AG09309 (cell line): ENCODE data around the gene GPC5.

Experiments
- DNase-seq: peaks from one replicate; pipeline ENCODE4 v3.0.0-alpha.2; 2010; ENCODE audit warnings: low read depth
- H3K4me3 ChIP-seq: 2 replicates; pipeline ENCODE4 v1.5.1; 2011; ENCODE audit warnings: mild to moderate bottlenecking, low read depth, low read length, moderate library complexity; ENCODE audit not compliant: control insufficient read depth
- CTCF ChIP-seq: IDR thresholded peaks from 2 replicates; pipeline ENCODE4 v1.5.1; 2011; ENCODE audit warnings: mild to moderate bottlenecking, low read depth, low read length, inconsistent platforms; ENCODE audit not compliant: insufficient read depth, control insufficient read depth; ENCODE audit errors: missing control alignments

Gene GPC5

GRCh38 chr13:91592056-91593014 lies 193.9 kb downstream of the GPC5 start:
- H3K4me3 ChIP-seq: no peak overlapping the region
- no peak for DNase-seq
- no peak for TF ChIP-seq CTCF

GRCh38 chr13:91593456-91593855 lies 195.0 kb downstream of the GPC5 start:
- no peak for DNase-seq
- no peak for TF ChIP-seq CTCF
- H3K4me3 ChIP-seq: no peak overlapping the region

GRCh38 chr13:91594061-91594460 lies 195.6 kb downstream of the GPC5 start:
- no peak for TF ChIP-seq CTCF
- DNase-seq: no peak
- H3K4me3 ChIP-seq: no peak overlapping the region

GRCh38 chr13:91595677-91596076 lies 197.3 kb downstream of the GPC5 start:
- no peak overlapping the region for H3K4me3 ChIP-seq
- no peak for TF ChIP-seq CTCF
- no peak for DNase-seq

GRCh38 chr13:91596842-91597241 lies 198.4 kb downstream of the GPC5 start:
- H3K4me3 ChIP-seq: no peak overlapping the region
- no peak for TF ChIP-seq CTCF
- DNase-seq: no peak

- H3K4me3 ChIP-seq: no peak overlapping the region
- no peak for TF ChIP-seq CTCF
- DNase-seq: no peak
These were observed 200.2 kb downstream of the GPC5 start for GRCh38 chr13:91598655-91599054.
